PFSK-1 (cell line): ENCODE measurements around the gene CAMK2N1.

Source experiments
- FOXP2 ChIP-seq: optimal IDR thresholded peaks from 2 replicates; pipeline ENCODE3; 2011; ENCODE audit warnings: borderline replicate concordance, control low read depth, inconsistent platforms; ENCODE audit not compliant: insufficient read depth; ENCODE audit errors: extremely low read length, extremely low read depth
- POLR2AphosphoS5 ChIP-seq: IDR thresholded peaks from 2 replicates; pipeline ENCODE4 v1.6.1; 2012; ENCODE audit warnings: low read depth, mild to moderate bottlenecking, control low read depth, low read length, moderate library complexity
- REST ChIP-seq, 2 experiments: IDR thresholded peaks; 2 replicates each; pipeline versions ENCODE4 v1.6.1 to v1.8.0; 2011 to 2012; ENCODE audit warnings: low read depth in 2 of 2, low read length in 2 of 2, control low read depth in 1 of 2, inconsistent platforms in 1 of 2, mild to moderate bottlenecking in 1 of 2, moderate library complexity in 1 of 2; ENCODE audit not compliant: insufficient read depth in 1 of 2
- SIN3A ChIP-seq: IDR thresholded peaks from 2 replicates; pipeline ENCODE4 v1.6.1; 2012; ENCODE audit warnings: mild to moderate bottlenecking, low read length, moderate library complexity, borderline replicate concordance; ENCODE audit not compliant: insufficient read depth
- TAF1 ChIP-seq: IDR thresholded peaks from 2 replicates; pipeline ENCODE4 v1.6.1; 2012; ENCODE audit warnings: low read length, control low read depth, borderline replicate concordance; ENCODE audit not compliant: insufficient read depth

CAMK2N1 gene

GRCh38 chr1:20500716-20501115 lies 14.7 kb upstream of the CAMK2N1 start:
- TF ChIP-seq SIN3A (no peak), REST (IDR thresholded peaks at IDR 0.05; ENCODE audit: insufficient read depth in 1 of 2, low read depth in 2 of 2, low read length in 2 of 2) (no peak), TAF1 (no peak)

DNA sequence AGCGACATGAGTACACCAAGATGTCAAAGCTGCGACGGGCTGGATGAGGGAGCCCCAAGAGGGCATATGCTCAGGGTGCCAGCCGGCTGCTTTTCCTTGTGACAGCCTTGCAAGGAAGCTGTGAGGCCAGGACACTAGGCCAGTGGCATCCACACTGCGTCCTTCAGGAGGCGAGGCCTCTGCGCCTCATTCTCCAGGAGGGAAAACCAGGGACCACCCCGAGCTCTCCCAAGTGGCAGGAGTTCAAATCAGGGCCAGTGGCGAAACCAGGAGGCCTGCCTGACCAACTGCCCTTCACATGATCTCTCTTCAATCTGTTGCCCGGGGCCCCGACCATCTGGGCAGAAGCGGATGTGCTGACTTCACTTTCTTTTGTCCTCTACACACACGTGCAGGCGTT lies 13.7 kb upstream of the CAMK2N1 start:
- TF ChIP-seq REST (IDR thresholded peaks at IDR 0.05; ENCODE audit: insufficient read depth in 1 of 2, low read depth in 2 of 2, low read length in 2 of 2) (no peak), SIN3A (no peak), FOXP2 (no peak), POLR2AphosphoS5 (no peak), TAF1 (no peak)

DNA sequence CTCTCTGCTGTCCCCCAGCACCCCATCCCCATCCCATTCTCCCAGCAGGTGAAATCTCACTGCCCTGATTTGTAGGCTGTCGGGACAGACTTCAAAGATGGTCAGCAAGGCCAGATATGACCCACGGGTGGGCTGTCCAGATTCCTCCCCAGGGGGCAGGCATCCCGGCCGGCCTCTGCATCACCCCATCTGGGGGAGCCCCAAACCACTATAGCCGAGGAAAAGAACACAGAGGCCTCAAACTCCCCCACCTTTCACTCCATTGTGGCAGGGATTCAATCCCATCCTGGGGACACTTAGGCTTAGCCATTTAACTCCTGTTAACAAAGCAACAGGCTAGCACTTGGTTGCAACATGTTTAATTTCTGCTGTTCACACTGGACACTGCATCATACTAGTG lies 13.1 kb upstream of the CAMK2N1 start:
- no peak for TF ChIP-seq SIN3A
- TF ChIP-seq POLR2AphosphoS5: no peak
- TF ChIP-seq TAF1: no peak
- TF ChIP-seq FOXP2: no peak
- no peak for TF ChIP-seq REST (IDR thresholded peaks at IDR 0.05; ENCODE audit: insufficient read depth in 1 of 2, low read depth in 2 of 2, low read length in 2 of 2)

GRCh38 chr1:20498116-20498515 lies 12.1 kb upstream of the CAMK2N1 start:
- TF ChIP-seq FOXP2 (no peak), POLR2AphosphoS5 (no peak), SIN3A (no peak), REST (IDR thresholded peaks at IDR 0.05; ENCODE audit: insufficient read depth in 1 of 2, low read depth in 2 of 2, low read length in 2 of 2) (no peak), TAF1 (no peak)

- no peak for TF ChIP-seq TAF1
- no peak for TF ChIP-seq SIN3A
- TF ChIP-seq POLR2AphosphoS5: no peak
- TF ChIP-seq FOXP2: no peak
- TF ChIP-seq REST (IDR thresholded peaks at IDR 0.05; ENCODE audit: insufficient read depth in 1 of 2, low read depth in 2 of 2, low read length in 2 of 2): no peak
Measured at GRCh38 chr1:20497506-20497905, 11.5 kb upstream of the CAMK2N1 start.
